Endothelial cell (in vitro differentiated cells): ENCODE data around the gene TBX10. TPM values are rescaled to one million over a fixed set of nuclear protein-coding genes. Genes with fewer than 3 reads are reported as not detected.

Source experiments
- DNase-seq: peaks from one replicate; pipeline ENCODE4 v3.0.0; 2021; ENCODE audit warnings: low spot score
- H3K27ac Mint-ChIP-seq: one replicate; pipeline ENCODE4 v1.8.0; 2021; ENCODE audit warnings: mixed read lengths, inconsistent platforms; ENCODE audit not compliant: unreplicated experiment
- H3K27me3 Mint-ChIP-seq: one replicate; pipeline ENCODE4 v1.8.0; 2021; ENCODE audit warnings: mild to moderate bottlenecking, moderate library complexity, mixed read lengths, inconsistent platforms; ENCODE audit not compliant: unreplicated experiment
- H3K36me3 Mint-ChIP-seq: one replicate; pipeline ENCODE4 v1.8.0; 2021; ENCODE audit warnings: mild to moderate bottlenecking, low read depth, mixed read lengths, inconsistent platforms; ENCODE audit not compliant: unreplicated experiment
- H3K4me1 Mint-ChIP-seq: one replicate; pipeline ENCODE4 v1.8.0; 2021; ENCODE audit warnings: mild to moderate bottlenecking, mixed read lengths, inconsistent platforms; ENCODE audit not compliant: unreplicated experiment
- H3K4me3 Mint-ChIP-seq: one replicate; pipeline ENCODE4 v1.8.0; 2021; ENCODE audit warnings: mild to moderate bottlenecking, mixed read lengths, inconsistent platforms; ENCODE audit not compliant: unreplicated experiment
- H3K9me3 Mint-ChIP-seq: one replicate; pipeline ENCODE4 v1.8.0; 2021; ENCODE audit warnings: mixed read lengths, inconsistent platforms; ENCODE audit not compliant: unreplicated experiment
- CTCF ChIP-seq: fragments of 200-600 bp; sonication (generic); IDR thresholded peaks from one replicate; pipeline ENCODE4 v1.5.0; 2021; ENCODE audit warnings: antibody characterized with exemption; ENCODE audit not compliant: unreplicated experiment
- total RNA-seq: library from RNA; stranded (reverse); fragmentation: NEBNext Ultra II Directional; extraction: Animal tissue kit (Norgen Biotek cat#: 25700); gene quantifications from one replicate; pipeline ENCODE4 v1.2.1, GENCODE V29; 2021; ENCODE audit not compliant: unreplicated experiment

Gene TBX10
- total RNA-seq, 1 donor from 2014 or later = not detected

- Mint-ChIP-seq H3K36me3 (peaks cover 4% of the 10 kb centered on the region), H3K27ac (no peak overlapping the region), H3K4me1 (peaks cover 6% of the 10 kb centered on the region), H3K4me3 (no peak overlapping the region), H3K9me3 (no peaks in the 10 kb centered on the region), H3K27me3 (peaks cover 12% of the 10 kb centered on the region)
- no peak for TF ChIP-seq CTCF
- DNase-seq = no peak
Measured at GRCh38 chr11:67615728-67616430, 23.7 kb downstream of the TBX10 start.

GRCh38 chr11:67614730-67615714, 24.5 kb downstream of the TBX10 start:
- Mint-ChIP-seq H3K27ac (no peak overlapping the region), H3K4me3 (no peak overlapping the region)

GRCh38 chr11:67613960-67614715, 25.4 kb downstream of the TBX10 start:
- peak; percentile 84 for TF ChIP-seq CTCF
- Mint-ChIP-seq H3K4me1 (no peaks in the 10 kb centered on the region), H3K9me3 (no peaks in the 10 kb centered on the region), H3K27me3 (peaks cover 12% of the 10 kb centered on the region), H3K27ac (no peak overlapping the region), H3K36me3 (peaks cover 8% of the 10 kb centered on the region), H3K4me3 (no peak overlapping the region)
- peak; percentile 77 for DNase-seq

More at GRCh38 chr11:67614730-67615714, 24.5 kb downstream of the TBX10 start:
- Mint-ChIP-seq H3K9me3 (no peaks in the 10 kb centered on the region), H3K27me3 (peaks cover 12% of the 10 kb centered on the region), H3K4me1 (peaks cover 4% of the 10 kb centered on the region), H3K36me3 (peaks cover 4% of the 10 kb centered on the region)
- peak; percentile 77 for DNase-seq
- peak; percentile 27 for TF ChIP-seq CTCF

- no peak overlapping the region for H3K4me3 Mint-ChIP-seq
- no peaks in the 10 kb centered on the region for H3K9me3 Mint-ChIP-seq
- no peaks in the 10 kb centered on the region for H3K4me1 Mint-ChIP-seq
- peaks cover 12% of the 10 kb centered on the region for H3K27me3 Mint-ChIP-seq
- no peak overlapping the region for H3K27ac Mint-ChIP-seq
- DNase-seq = no peak
- TF ChIP-seq CTCF = no peak
- H3K36me3 Mint-ChIP-seq = peaks cover 15% of the 10 kb centered on the region
Measured at GRCh38 chr11:67613313-67613959, 26.1 kb downstream of the TBX10 start.
